ENCODE measurements around the gene SMARCB1.

DNA sequence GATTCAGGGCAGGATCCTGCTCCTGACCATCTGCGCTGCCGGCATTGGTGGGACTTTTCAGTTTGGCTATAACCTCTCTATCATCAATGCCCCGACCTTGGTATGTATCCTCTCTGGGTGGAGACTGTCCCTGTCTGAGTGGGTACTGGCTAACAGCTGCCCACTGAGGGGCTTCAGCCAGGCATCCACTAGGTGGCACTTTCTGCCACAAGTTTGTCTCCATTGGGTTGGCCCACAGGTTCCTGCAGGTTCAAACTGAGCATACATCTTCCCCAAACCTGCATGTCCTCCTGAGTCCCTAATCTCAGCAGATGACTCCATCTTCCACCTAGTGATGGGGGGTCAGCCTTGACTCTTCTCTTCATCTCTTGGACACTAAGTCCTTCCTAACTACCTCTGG, 75.3 kb downstream of the SMARCB1 start:
- TF ChIP-seq, protein P1, sequence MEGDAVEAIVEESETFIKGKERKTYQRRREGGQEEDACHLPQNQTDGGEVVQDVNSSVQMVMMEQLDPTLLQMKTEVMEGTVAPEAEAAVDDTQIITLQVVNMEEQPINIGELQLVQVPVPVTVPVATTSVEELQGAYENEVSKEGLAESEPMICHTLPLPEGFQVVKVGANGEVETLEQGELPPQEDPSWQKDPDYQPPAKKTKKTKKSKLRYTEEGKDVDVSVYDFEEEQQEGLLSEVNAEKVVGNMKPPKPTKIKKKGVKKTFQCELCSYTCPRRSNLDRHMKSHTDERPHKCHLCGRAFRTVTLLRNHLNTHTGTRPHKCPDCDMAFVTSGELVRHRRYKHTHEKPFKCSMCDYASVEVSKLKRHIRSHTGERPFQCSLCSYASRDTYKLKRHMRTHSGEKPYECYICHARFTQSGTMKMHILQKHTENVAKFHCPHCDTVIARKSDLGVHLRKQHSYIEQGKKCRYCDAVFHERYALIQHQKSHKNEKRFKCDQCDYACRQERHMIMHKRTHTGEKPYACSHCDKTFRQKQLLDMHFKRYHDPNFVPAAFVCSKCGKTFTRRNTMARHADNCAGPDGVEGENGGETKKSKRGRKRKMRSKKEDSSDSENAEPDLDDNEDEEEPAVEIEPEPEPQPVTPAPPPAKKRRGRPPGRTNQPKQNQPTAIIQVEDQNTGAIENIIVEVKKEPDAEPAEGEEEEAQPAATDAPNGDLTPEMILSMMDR (optimal IDR thresholded peaks at IDR 0.05 in 1 of 3, IDR thresholded peaks at IDR 0.05 in 1 of 3, conservative IDR thresholded peaks at IDR 0.05 in 1 of 3; ENCODE audit: extremely low read depth in 1 of 3, insufficient read depth in 2 of 3, low read length in 3 of 3), result peak; percentile 64 to 85 (median 67)
- TF ChIP-seq EZH2 (IDR thresholded peaks at IDR 0.05; ENCODE audit: low read length), result no peak

Measured in keratinocyte (primary cell).